Fibroblast of lung (primary cell): Measurements from ENCODE around the gene B9D1. TPM values are rescaled to one million over a fixed set of nuclear protein-coding genes. Genes with fewer than 3 reads are reported as not detected.

Source experiments
- DNase-seq, 2 donors: peaks; one replicate each; pipeline versions ENCODE4 v3.0.0 to v3.0.0-alpha.2; 2010; ENCODE audit warnings: low read depth in 2 of 2
- H2AFZ ChIP-seq: 2 replicates; pipeline ENCODE4 v1.5.1; 2012; ENCODE audit warnings: low read length, control low read depth, inconsistent platforms
- H3K27ac ChIP-seq: 2 replicates; pipeline ENCODE4 v1.5.1; 2011; ENCODE audit warnings: low read length, control low read depth; ENCODE audit not compliant: insufficient read depth
- H3K27me3 ChIP-seq: 2 replicates; pipeline ENCODE4 v1.5.1; 2011; ENCODE audit warnings: mild to moderate bottlenecking, low read length; ENCODE audit not compliant: control insufficient read depth, insufficient read depth
- H3K36me3 ChIP-seq: 2 replicates; pipeline ENCODE4 v1.5.1; 2011; ENCODE audit warnings: low read length; ENCODE audit not compliant: control insufficient read depth, insufficient read depth
- H3K4me1 ChIP-seq: 2 replicates; pipeline ENCODE4 v1.5.1; 2011; ENCODE audit warnings: low read length; ENCODE audit not compliant: control insufficient read depth, insufficient read depth; ENCODE audit errors: extremely low read depth
- H3K4me2 ChIP-seq: 2 replicates; pipeline ENCODE4 v1.5.1; 2011; ENCODE audit warnings: low read length, control low read depth; ENCODE audit not compliant: insufficient read depth; ENCODE audit errors: extremely low read depth
- H3K4me3 ChIP-seq, 4 experiments: fragments of 200-600 bp in 1 of 4; sonication (generic) in 1 of 4; replicated peaks in 1 of 4; 2 replicates each; pipeline ENCODE4 v1.5.1; 2011 to 2016; ENCODE audit warnings: low read length in 4 of 4, low read depth in 3 of 4, mild to moderate bottlenecking in 3 of 4, control low read depth in 2 of 4, inconsistent platforms in 1 of 4, mixed read lengths in 1 of 4; ENCODE audit not compliant: insufficient read depth in 1 of 4; ENCODE audit errors: control extremely low read depth in 1 of 4
- H3K79me2 ChIP-seq: 2 replicates; pipeline ENCODE4 v1.5.1; 2012; ENCODE audit warnings: mild to moderate bottlenecking, low read length, inconsistent platforms; ENCODE audit not compliant: control insufficient read depth, insufficient read depth
- H3K9ac ChIP-seq: 2 replicates; pipeline ENCODE4 v1.5.1; 2011; ENCODE audit warnings: mild to moderate bottlenecking, low read length, control low read depth; ENCODE audit not compliant: insufficient read depth
- H3K9me3 ChIP-seq: 2 replicates; pipeline ENCODE4 v1.5.1; 2012; ENCODE audit warnings: low read depth, low read length; ENCODE audit not compliant: control insufficient read depth, insufficient read depth
- H4K20me1 ChIP-seq: 2 replicates; pipeline ENCODE4 v1.5.1; 2011; ENCODE audit warnings: low read length; ENCODE audit not compliant: control insufficient read depth, insufficient read depth; ENCODE audit errors: extremely low read depth
- EZH2 ChIP-seq: IDR thresholded peaks from 2 replicates; pipeline ENCODE4 v1.5.1; 2012; ENCODE audit warnings: low read length, control low read depth, mild to moderate bottlenecking; ENCODE audit errors: missing control alignments
- polyA plus RNA-seq, 2 donors: library from polyadenylated mRNA; depleted of rRNA in 1 of 2; stranded (reverse) in 1 of 2; unstranded in 1 of 2; fragments of >200 nt; gene quantifications; 2 replicates each; pipeline ENCODE4 v1.2.1, GENCODE V29; 2011 to 2012; ENCODE audit warnings: missing spikeins in 1 of 2
- total RNA-seq: library from RNA; depleted of rRNA; stranded (reverse); fragments of >200 nt; gene quantifications from 2 replicates; pipeline ENCODE4 v1.2.1, GENCODE V29; 2014
- TF ChIP-seq, protein P1 (sequence below), 2 donors: IDR thresholded peaks in 1 of 2; conservative IDR thresholded peaks in 1 of 2; 1 replicate in 1 of 2; 2 replicates in 1 of 2; pipeline ENCODE4 v1.5.1; 2011 to 2012; ENCODE audit warnings: low read length in 2 of 2, control low read depth in 1 of 2, inconsistent platforms in 1 of 2, low read depth in 1 of 2, mild to moderate bottlenecking in 1 of 2

B9D1 gene
- total and polyA plus RNA-seq, 2 donors (not counting 1 experiment from before 2014, with no cell fraction given): 35.7 to 38.5 TPM

DNA sequence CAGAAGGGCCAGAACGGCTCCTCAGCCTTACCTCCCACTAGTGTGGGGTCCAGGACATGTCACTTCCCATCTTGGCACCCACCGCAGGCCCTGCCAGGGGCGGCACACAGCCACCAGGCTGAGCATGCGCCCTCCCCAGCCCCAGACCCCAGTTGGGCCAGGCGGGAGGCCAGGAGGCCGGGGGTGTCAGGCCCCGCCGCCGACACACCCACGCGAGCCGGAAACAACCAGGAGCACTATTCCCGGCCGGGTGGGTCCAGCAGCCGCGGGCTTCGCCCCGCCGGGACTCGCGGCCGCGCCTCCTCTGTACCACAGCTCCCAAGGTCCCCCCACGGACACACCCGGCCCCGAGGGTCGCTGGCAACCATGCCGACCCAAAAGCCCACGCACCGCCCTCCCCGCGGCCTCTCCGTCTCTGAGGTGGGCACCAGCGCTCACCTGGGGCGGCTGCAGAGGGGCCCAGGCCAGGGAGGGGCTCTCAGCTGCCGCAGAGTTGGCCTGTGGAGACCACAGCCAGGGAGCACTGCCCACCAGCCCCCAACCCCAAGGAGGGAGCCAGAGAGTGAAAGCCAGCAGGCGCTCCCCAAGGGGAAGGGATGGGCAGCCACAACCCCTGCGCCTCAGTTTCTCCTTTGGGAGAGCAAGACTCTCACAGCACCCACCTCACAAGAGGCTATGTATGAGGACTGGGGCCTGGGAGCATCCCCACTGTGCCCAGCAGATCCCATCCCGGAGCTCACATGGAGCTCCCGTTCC, 18.0 kb downstream of the B9D1 start:
- H3K4me3 ChIP-seq: no peak overlapping the region
- H3K79me2 ChIP-seq: no peaks in the 10 kb centered on the region
- no peak overlapping the region for H3K9ac ChIP-seq
- no peaks in the 10 kb centered on the region for H3K27me3 ChIP-seq
- no peaks in the 10 kb centered on the region for H4K20me1 ChIP-seq
- peaks cover 22% of the 10 kb centered on the region for H3K4me1 ChIP-seq
- no peak overlapping the region for H3K27ac ChIP-seq
- no peaks in the 10 kb centered on the region for H3K9me3 ChIP-seq
- DNase-seq: no peak
- TF ChIP-seq, protein P1, sequence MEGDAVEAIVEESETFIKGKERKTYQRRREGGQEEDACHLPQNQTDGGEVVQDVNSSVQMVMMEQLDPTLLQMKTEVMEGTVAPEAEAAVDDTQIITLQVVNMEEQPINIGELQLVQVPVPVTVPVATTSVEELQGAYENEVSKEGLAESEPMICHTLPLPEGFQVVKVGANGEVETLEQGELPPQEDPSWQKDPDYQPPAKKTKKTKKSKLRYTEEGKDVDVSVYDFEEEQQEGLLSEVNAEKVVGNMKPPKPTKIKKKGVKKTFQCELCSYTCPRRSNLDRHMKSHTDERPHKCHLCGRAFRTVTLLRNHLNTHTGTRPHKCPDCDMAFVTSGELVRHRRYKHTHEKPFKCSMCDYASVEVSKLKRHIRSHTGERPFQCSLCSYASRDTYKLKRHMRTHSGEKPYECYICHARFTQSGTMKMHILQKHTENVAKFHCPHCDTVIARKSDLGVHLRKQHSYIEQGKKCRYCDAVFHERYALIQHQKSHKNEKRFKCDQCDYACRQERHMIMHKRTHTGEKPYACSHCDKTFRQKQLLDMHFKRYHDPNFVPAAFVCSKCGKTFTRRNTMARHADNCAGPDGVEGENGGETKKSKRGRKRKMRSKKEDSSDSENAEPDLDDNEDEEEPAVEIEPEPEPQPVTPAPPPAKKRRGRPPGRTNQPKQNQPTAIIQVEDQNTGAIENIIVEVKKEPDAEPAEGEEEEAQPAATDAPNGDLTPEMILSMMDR (conservative IDR thresholded peaks at IDR 0.05 in 1 of 2, IDR thresholded peaks at IDR 0.05 in 1 of 2; ENCODE audit: low read depth in 1 of 2, low read length in 2 of 2): no peak
- TF ChIP-seq EZH2: no peak
- no peak overlapping the region for H3K4me2 ChIP-seq
- no peaks in the 10 kb centered on the region for H3K36me3 ChIP-seq
- no peak overlapping the region for H2AFZ ChIP-seq

DNA sequence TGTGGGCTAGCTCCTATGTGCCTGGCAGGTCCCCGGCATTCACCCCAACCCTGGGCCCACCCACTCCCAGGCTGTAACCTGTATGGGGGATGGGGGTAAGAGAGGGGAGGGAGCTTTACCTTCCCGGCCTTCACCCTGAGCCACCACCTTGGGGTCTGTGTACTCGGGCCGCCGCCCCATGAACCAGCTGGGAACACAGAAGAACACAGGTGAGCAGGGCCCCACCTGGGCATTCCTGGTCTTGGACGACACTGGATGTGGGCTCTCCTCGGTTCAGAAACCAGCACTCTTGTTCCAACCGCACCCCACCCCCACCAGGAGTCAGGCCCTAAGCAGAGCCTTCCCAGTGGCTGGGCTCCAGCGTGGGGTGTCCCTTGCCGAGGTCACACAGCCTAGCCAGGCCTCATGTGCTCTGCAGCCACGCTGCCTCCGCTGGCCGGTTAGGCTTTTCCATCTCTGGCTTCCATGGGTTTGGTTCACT, 18.8 kb downstream of the B9D1 start:
- DNase-seq: no peak
- Histone ChIP-seq H3K9me3 (no peaks in the 10 kb centered on the region), H3K4me2 (no peak overlapping the region), H3K27me3 (no peaks in the 10 kb centered on the region), H3K36me3 (no peaks in the 10 kb centered on the region), H3K4me3 (no peak overlapping the region), H3K4me1 (peaks cover 22% of the 10 kb centered on the region), H2AFZ (no peak overlapping the region), H3K9ac (no peak overlapping the region), H3K79me2 (no peaks in the 10 kb centered on the region), H3K27ac (no peak overlapping the region), H4K20me1 (no peaks in the 10 kb centered on the region)
- TF ChIP-seq, protein P1 (conservative IDR thresholded peaks at IDR 0.05 in 1 of 2, IDR thresholded peaks at IDR 0.05 in 1 of 2; ENCODE audit: low read depth in 1 of 2, low read length in 2 of 2): no peak

DNA sequence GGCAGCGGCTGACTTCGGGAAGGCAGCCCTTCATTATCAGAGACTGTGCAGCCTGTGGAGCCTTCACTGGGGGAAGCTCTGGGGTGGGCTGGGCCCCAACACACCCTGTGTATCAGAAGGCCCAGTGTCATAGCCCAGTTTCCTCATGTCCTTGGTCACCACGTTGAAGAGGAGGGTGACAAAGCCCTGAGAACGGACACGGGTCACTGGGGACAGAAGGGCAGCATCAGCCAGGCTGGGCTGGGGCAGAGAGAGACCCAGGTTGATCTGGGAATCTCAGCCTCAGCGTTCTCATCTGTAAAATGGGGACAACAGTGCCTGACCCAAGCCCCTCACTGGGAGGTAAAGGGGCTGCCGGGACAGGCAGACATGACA, 19.3 kb downstream of the B9D1 start:
- Histone ChIP-seq H3K4me3 (no peak overlapping the region), H3K4me2 (no peak overlapping the region), H3K9me3 (no peaks in the 10 kb centered on the region), H3K4me1 (peaks cover 22% of the 10 kb centered on the region), H3K79me2 (no peaks in the 10 kb centered on the region), H3K27me3 (no peaks in the 10 kb centered on the region), H3K9ac (no peak overlapping the region), H4K20me1 (no peaks in the 10 kb centered on the region), H3K27ac (no peak overlapping the region), H2AFZ (no peak overlapping the region), H3K36me3 (no peaks in the 10 kb centered on the region)
- no peak for DNase-seq
- TF ChIP-seq, protein P1 (conservative IDR thresholded peaks at IDR 0.05 in 1 of 2, IDR thresholded peaks at IDR 0.05 in 1 of 2; ENCODE audit: low read depth in 1 of 2, low read length in 2 of 2): no peak
- no peak for TF ChIP-seq EZH2
